OCI-LY3 (cell line): ENCODE data around the gene QDPR.

ENCODE experiments used
- H2AFZ ChIP-seq: fragments of 200-600, 300-600 bp; shearing (Covaris generic); 2 replicates; pipeline ENCODE4 v1.6.0; 2014; ENCODE audit warnings: antibody characterized with exemption, low read depth, low read length
- H3K27ac ChIP-seq: fragments of 200-600, 300-600 bp; sonication (generic); 2 replicates; pipeline ENCODE4 v1.5.1; 2014; ENCODE audit warnings: mild to moderate bottlenecking, low read length, moderate library complexity, mixed read lengths
- H3K27me3 ChIP-seq: fragments of 200-600, 300-600 bp; sonication (generic); 2 replicates; pipeline ENCODE4 v1.6.1; 2014; ENCODE audit warnings: low read depth, low read length, mixed read lengths
- H3K36me3 ChIP-seq: fragments of 200-600, 300-600 bp; sonication (generic); replicated peaks from 2 replicates; pipeline ENCODE3; 2014; ENCODE audit warnings: low read depth, low read length, mixed read lengths
- H3K4me1 ChIP-seq: fragments of 300-600, 200-600 bp; sonication (generic); 2 replicates; pipeline ENCODE4 v1.6.1; 2014; ENCODE audit warnings: low read length, mixed read lengths
- H3K4me2 ChIP-seq: fragments of 200-600, 300-600 bp; sonication (generic); 2 replicates; pipeline ENCODE4 v1.6.1; 2014; ENCODE audit warnings: low read length, mixed read lengths
- H3K4me3 ChIP-seq: fragments of 300-600, 200-600 bp; sonication (generic); 2 replicates; pipeline ENCODE4 v1.5.1; 2014; ENCODE audit warnings: antibody characterized with exemption, mild to moderate bottlenecking, low read length, moderate library complexity
- H3K79me2 ChIP-seq: fragments of 300-600, 200-600 bp; shearing (Covaris generic); 2 replicates; pipeline ENCODE4 v1.6.1; 2014; ENCODE audit warnings: mild to moderate bottlenecking, low read length, mixed read lengths
- H3K9ac ChIP-seq: fragments of 300-600, 200-600 bp; shearing (Covaris generic); 2 replicates; pipeline ENCODE4 v1.6.0; 2014; ENCODE audit warnings: mild to moderate bottlenecking, low read length, moderate library complexity
- H3K9me3 ChIP-seq: fragments of 200-600, 300-600 bp; shearing (Covaris generic); 2 replicates; pipeline ENCODE4 v1.6.1; 2014; ENCODE audit warnings: low read length, mixed read lengths; ENCODE audit not compliant: insufficient read depth
- H4K20me1 ChIP-seq: fragments of 200-600, 300-600 bp; sonication (generic); 2 replicates; pipeline ENCODE4 v1.6.1; 2016; ENCODE audit warnings: low read length, mixed read lengths; ENCODE audit not compliant: insufficient read depth
- CTCF ChIP-seq: fragments of 200-600, 300-600 bp; sonication (generic); IDR thresholded peaks from 2 replicates; pipeline ENCODE4 v1.5.1; 2014; ENCODE audit warnings: antibody characterized with exemption, low read length, low read depth
- EZH2phosphoT487 ChIP-seq: fragments of 200-600 bp; shearing (Covaris generic); IDR thresholded peaks from 2 replicates; pipeline ENCODE4 v1.6.1; 2018; ENCODE audit warnings: antibody characterized with exemption, mixed run types, low read depth

QDPR gene

GRCh38 chr4:17511950-17512795 lies at the start of gene QDPR:
TSS of gene QDPR (minus strand) at chr4:17512090. CDS start at chr4:17512054, 36 bp downstream.
- H3K27ac ChIP-seq, result peak within 1 kb of the TSS; percentile 37; the same call in 1 of the 2 replicates
- peak within 1 kb of the TSS; percentile 95 for H2AFZ ChIP-seq
- H3K9me3 ChIP-seq, result no peaks in the 10 kb centered on the region
- H3K27me3 ChIP-seq, result peaks cover 15% of the 10 kb centered on the region
- TF ChIP-seq EZH2phosphoT487 (no peak), CTCF (peak; percentile 69)
- peaks cover 4% of the 10 kb centered on the region for H3K36me3 ChIP-seq
- H4K20me1 ChIP-seq, result no peaks in the 10 kb centered on the region
- H3K9ac ChIP-seq, result peak within 1 kb of the TSS; percentile 89
- H3K4me1 ChIP-seq, result peaks cover 17% of the 10 kb centered on the region
- peak within 1 kb of the TSS; percentile 93 for H3K4me2 ChIP-seq
- H3K4me3 ChIP-seq, result peak within 1 kb of the TSS; percentile 98
- peaks cover 14% of the 10 kb centered on the region for H3K79me2 ChIP-seq

GRCh38 chr4:17561195-17561909 lies 49.5 kb upstream of the QDPR start:
- Histone ChIP-seq H3K9me3 (no peaks in the 10 kb centered on the region), H3K27me3 (no peaks in the 10 kb centered on the region), H3K27ac (no peak overlapping the region), H2AFZ (no peak overlapping the region), H3K9ac (no peak overlapping the region), H3K4me2 (no peak overlapping the region), H3K4me1 (no peaks in the 10 kb centered on the region), H3K79me2 (no peaks in the 10 kb centered on the region), H3K4me3 (no peak overlapping the region), H4K20me1 (no peaks in the 10 kb centered on the region), H3K36me3 (no peaks in the 10 kb centered on the region)
- TF ChIP-seq CTCF (no peak), EZH2phosphoT487 (no peak)

GRCh38 chr4:17560065-17560673 lies 48.3 kb upstream of the QDPR start:
- no peak for TF ChIP-seq EZH2phosphoT487
- Histone ChIP-seq H2AFZ (no peak overlapping the region), H3K4me3 (no peak overlapping the region), H3K4me1 (no peaks in the 10 kb centered on the region), H3K27me3 (no peaks in the 10 kb centered on the region), H4K20me1 (no peaks in the 10 kb centered on the region), H3K4me2 (no peak overlapping the region), H3K9ac (no peak overlapping the region), H3K27ac (no peak overlapping the region), H3K9me3 (no peaks in the 10 kb centered on the region), H3K36me3 (no peaks in the 10 kb centered on the region), H3K79me2 (no peaks in the 10 kb centered on the region)

- Histone ChIP-seq H3K4me1 (no peaks in the 10 kb centered on the region), H3K9ac (no peak overlapping the region), H4K20me1 (no peaks in the 10 kb centered on the region), H3K9me3 (no peaks in the 10 kb centered on the region), H3K27ac (no peak overlapping the region), H3K4me3 (no peak overlapping the region), H3K4me2 (no peak overlapping the region), H3K36me3 (no peaks in the 10 kb centered on the region), H3K79me2 (no peaks in the 10 kb centered on the region), H3K27me3 (no peaks in the 10 kb centered on the region), H2AFZ (no peak overlapping the region)
- TF ChIP-seq EZH2phosphoT487 (no peak), CTCF (no peak)
These were observed 47.8 kb upstream of the QDPR start for GRCh38 chr4:17559709-17560048.
